ENCODE measurements around the gene ITGA8.
"Not testable (repeated sequence)": the region's sequence is repeated elsewhere in the genome, so short reads cannot be mapped to it uniquely, and the experiment has no call there.

The ITGA8 gene

DNA sequence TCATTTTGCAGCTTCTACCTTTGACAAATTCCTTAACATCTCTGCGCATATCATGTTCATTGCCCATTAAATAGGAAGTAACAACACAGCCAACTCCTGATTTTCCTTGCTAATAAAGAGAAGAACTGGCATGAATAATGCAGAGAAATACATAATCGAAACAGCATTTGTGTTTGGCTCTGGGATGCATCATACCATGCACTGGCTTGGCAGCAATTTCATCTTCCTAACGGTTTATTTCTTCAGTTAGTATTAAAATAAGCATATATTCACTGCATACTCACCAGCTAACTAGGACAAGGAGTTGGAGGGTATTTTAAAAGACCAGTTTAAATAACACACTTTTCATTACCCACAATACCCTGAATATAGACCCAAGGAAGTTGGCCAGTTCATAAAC is 132.5 kb downstream of the ITGA8 start:
- no peak for DNase-seq (ENCODE audit: low read depth in 1 of 2, low spot score in 1 of 2)
- TF ChIP-seq JUND (IDR thresholded peaks at IDR 0.05; ENCODE audit: low read depth): no peak
- in situ Hi-C loops (cut with HindIII; ENCODE audit: low pct_unique_long_range_greater_than_20kb, low sequenced_read_pairs): no loop called here

- no peak for TF ChIP-seq JUND (IDR thresholded peaks at IDR 0.05; ENCODE audit: low read depth)
- in situ Hi-C loops (cut with HindIII; ENCODE audit: low pct_unique_long_range_greater_than_20kb, low sequenced_read_pairs): no loop called here
- peak; percentile 11 to 69 for DNase-seq (ENCODE audit: low read depth in 1 of 2, low spot score in 1 of 2)
Observed at GRCh38 chr10:15585303-15585715, 134.4 kb downstream of the ITGA8 start.

GRCh38 chr10:15582972-15583371 is 136.8 kb downstream of the ITGA8 start:
- in situ Hi-C loops (cut with HindIII; ENCODE audit: low pct_unique_long_range_greater_than_20kb, low sequenced_read_pairs); DNase-seq (ENCODE audit: low read depth in 1 of 2, low spot score in 1 of 2): not testable (repeated sequence)

DNA sequence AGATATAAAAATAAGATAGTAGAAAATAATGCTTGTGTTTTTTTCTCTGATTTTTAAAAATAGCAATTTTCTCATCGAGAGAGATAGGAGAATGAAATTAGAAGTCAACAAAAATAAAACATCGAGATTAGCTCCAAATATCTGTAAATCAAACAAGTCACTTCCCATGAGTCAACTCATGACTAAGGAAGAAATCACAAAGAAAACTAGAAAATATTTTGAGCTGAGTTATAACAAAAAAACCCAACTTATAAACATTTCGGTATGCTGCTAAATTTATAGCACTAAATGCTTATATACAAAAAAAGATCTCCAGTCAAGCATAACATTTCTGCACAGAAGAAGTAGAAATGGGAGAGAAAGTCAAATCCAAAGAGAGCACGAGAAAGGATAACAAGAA is 140.1 kb downstream of the ITGA8 start:
- TF ChIP-seq JUND (IDR thresholded peaks at IDR 0.05; ENCODE audit: low read depth): no peak
- in situ Hi-C loops (cut with HindIII; ENCODE audit: low pct_unique_long_range_greater_than_20kb, low sequenced_read_pairs): no loop called here
- DNase-seq (ENCODE audit: low read depth in 1 of 2, low spot score in 1 of 2): no peak

GRCh38 chr10:15572531-15573045 is 147.1 kb downstream of the ITGA8 start:
- no peak for TF ChIP-seq JUND (IDR thresholded peaks at IDR 0.05; ENCODE audit: low read depth)
- in situ Hi-C loops (cut with HindIII; ENCODE audit: low pct_unique_long_range_greater_than_20kb, low sequenced_read_pairs): no loop called here
- DNase-seq (ENCODE audit: low read depth in 1 of 2, low spot score in 1 of 2): no peak

GRCh38 chr10:15571575-15571974 is 148.1 kb downstream of the ITGA8 start:
- DNase-seq (ENCODE audit: low read depth in 1 of 2, low spot score in 1 of 2): no peak

GRCh38 chr10:15570738-15571339 is 148.9 kb downstream of the ITGA8 start:
- in situ Hi-C loops (cut with HindIII; ENCODE audit: low pct_unique_long_range_greater_than_20kb, low sequenced_read_pairs): no loop called here
- no peak for TF ChIP-seq JUND (IDR thresholded peaks at IDR 0.05; ENCODE audit: low read depth)
- DNase-seq (ENCODE audit: low read depth in 1 of 2, low spot score in 1 of 2): no peak

More at GRCh38 chr10:15571575-15571974, 148.1 kb downstream of the ITGA8 start:
- no peak for TF ChIP-seq JUND (IDR thresholded peaks at IDR 0.05; ENCODE audit: low read depth)
- in situ Hi-C loops (cut with HindIII; ENCODE audit: low pct_unique_long_range_greater_than_20kb, low sequenced_read_pairs): no loop called here

GRCh38 chr10:15567952-15568351 is 151.8 kb downstream of the ITGA8 start:
- no peak for TF ChIP-seq JUND (IDR thresholded peaks at IDR 0.05; ENCODE audit: low read depth)
- in situ Hi-C loops (cut with HindIII; ENCODE audit: low pct_unique_long_range_greater_than_20kb, low sequenced_read_pairs): no loop called here
- no peak for DNase-seq (ENCODE audit: low read depth in 1 of 2, low spot score in 1 of 2)

- TF ChIP-seq JUND (IDR thresholded peaks at IDR 0.05; ENCODE audit: low read depth): no peak
- DNase-seq (ENCODE audit: low read depth in 1 of 2, low spot score in 1 of 2): no peak
- in situ Hi-C loops (cut with HindIII; ENCODE audit: low pct_unique_long_range_greater_than_20kb, low sequenced_read_pairs): no loop called here
Observed at GRCh38 chr10:15563246-15563645, 156.5 kb downstream of the ITGA8 start.

- in situ Hi-C loops (cut with HindIII; ENCODE audit: low pct_unique_long_range_greater_than_20kb, low sequenced_read_pairs): no loop called here
- DNase-seq (ENCODE audit: low read depth in 1 of 2, low spot score in 1 of 2): no peak
- no peak for TF ChIP-seq JUND (IDR thresholded peaks at IDR 0.05; ENCODE audit: low read depth)
Observed at GRCh38 chr10:15562578-15562977, 157.1 kb downstream of the ITGA8 start.

DNA sequence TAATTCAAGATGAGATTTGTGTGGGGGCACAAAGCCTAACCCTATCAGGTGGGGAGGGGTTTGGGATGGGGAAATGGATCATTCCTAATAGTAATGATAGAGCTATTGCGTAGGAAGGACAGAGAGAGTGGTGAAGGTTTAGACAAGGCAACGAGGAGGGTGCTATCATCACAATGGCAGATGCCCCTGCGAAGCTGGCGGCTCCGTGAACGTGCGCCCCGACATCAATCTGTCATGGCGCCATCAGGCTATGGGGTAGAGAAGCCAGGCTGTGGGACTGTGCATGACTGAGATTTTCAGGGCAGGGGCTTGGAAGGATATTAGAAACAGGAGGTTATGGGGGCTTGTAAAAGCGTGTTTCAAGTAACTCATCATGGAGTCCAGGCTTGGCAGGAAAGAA is 157.6 kb downstream of the ITGA8 start:
- in situ Hi-C loops (cut with HindIII; ENCODE audit: low pct_unique_long_range_greater_than_20kb, low sequenced_read_pairs): no loop called here
- no peak for DNase-seq (ENCODE audit: low read depth in 1 of 2, low spot score in 1 of 2)
- no peak for TF ChIP-seq JUND (IDR thresholded peaks at IDR 0.05; ENCODE audit: low read depth)

DNA sequence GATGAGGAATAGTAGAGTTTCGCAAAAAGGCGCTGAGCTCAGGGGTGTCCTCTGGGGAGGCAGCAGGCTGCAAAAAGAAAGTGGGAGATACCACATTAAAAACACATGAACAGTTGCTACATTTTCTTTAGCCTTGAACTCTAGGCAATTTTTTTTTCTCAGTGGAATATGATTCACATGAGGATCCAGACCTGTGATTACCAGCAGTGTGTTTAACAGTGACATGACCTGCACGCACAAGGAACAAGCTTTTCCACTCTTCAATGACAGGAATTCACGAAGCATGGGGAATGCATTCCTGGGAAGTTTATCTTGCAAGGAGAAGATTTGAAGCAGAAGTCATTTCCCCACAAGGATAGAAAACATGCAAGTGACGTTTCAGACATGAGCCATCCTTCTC is 161.6 kb downstream of the ITGA8 start:
- no peak for TF ChIP-seq JUND (IDR thresholded peaks at IDR 0.05; ENCODE audit: low read depth)
- in situ Hi-C loops (cut with HindIII; ENCODE audit: low pct_unique_long_range_greater_than_20kb, low sequenced_read_pairs): no loop called here
- DNase-seq (ENCODE audit: low read depth in 1 of 2, low spot score in 1 of 2): peak in 1 of 2 experiments; percentile 54

DNA sequence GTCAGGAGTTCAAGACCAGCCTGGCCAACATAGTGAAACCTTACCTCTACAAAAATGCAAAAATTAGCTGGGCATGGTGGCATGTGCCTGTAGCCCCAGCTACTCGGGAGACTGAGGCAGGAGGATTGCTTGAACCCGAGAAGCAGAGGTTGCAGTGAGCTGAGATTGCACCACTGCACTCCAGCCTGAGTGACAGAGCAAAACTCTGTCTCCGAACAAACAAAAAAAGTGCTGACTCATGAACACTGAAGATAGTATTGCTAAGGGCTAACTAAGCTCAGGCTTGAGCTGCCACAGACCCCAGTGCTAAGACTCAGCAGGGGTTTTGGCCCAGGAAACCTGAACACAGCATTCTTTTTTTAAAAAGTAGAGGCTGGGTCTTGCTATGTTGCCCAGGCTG is 162.6 kb downstream of the ITGA8 start:
- DNase-seq (ENCODE audit: low read depth in 1 of 2, low spot score in 1 of 2); in situ Hi-C loops (cut with HindIII; ENCODE audit: low pct_unique_long_range_greater_than_20kb, low sequenced_read_pairs): not testable (repeated sequence)

DNA sequence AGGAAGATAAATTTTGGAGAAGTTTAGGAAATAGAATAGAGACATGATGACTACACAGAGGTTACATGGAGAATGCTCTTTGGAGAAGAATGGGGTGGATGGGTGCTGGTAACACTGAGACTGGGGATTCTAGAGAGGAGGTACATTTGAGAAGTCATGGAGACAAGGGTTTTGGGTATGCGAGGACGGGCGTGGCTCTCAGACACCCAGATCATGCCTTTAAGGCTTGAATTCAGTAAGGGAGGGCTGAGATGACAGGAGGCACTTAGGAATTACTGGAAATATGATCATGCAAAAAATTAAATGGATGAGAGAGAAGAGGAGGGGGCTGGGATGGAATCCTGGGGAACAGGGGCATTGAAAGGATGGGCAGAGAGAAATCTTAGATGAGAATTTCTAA is 168.8 kb downstream of the ITGA8 start:
- no peak for TF ChIP-seq JUND (IDR thresholded peaks at IDR 0.05; ENCODE audit: low read depth)
- in situ Hi-C loops (cut with HindIII; ENCODE audit: low pct_unique_long_range_greater_than_20kb, low sequenced_read_pairs): no loop called here
- DNase-seq (ENCODE audit: low read depth in 1 of 2, low spot score in 1 of 2): no peak
